Thyroid gland (tissue), 4 donors: ENCODE results near the gene SUMF1.

Experiments
- POLR2A ChIP-seq, 2 donors: fragments of 450-650 bp; IDR thresholded peaks; one replicate each; pipeline ENCODE4 v1.6.1; 2017; ENCODE audit warnings: antibody characterized with exemption in 2 of 2, mild to moderate bottlenecking in 2 of 2, moderate library complexity in 1 of 2
- TF ChIP-seq, protein P1 (sequence below), 6 experiments: fragments of 200-600 bp in 3 of 6; fragments of 450-650 bp in 3 of 6; sonication (generic) in 3 of 6; IDR thresholded peaks; one replicate each; pipeline ENCODE4 v1.5.1; 2016 to 2019; ENCODE audit warnings: antibody characterized with exemption in 6 of 6, mild to moderate bottlenecking in 2 of 6, inconsistent platforms in 1 of 6, moderate library complexity in 1 of 6

DNA sequence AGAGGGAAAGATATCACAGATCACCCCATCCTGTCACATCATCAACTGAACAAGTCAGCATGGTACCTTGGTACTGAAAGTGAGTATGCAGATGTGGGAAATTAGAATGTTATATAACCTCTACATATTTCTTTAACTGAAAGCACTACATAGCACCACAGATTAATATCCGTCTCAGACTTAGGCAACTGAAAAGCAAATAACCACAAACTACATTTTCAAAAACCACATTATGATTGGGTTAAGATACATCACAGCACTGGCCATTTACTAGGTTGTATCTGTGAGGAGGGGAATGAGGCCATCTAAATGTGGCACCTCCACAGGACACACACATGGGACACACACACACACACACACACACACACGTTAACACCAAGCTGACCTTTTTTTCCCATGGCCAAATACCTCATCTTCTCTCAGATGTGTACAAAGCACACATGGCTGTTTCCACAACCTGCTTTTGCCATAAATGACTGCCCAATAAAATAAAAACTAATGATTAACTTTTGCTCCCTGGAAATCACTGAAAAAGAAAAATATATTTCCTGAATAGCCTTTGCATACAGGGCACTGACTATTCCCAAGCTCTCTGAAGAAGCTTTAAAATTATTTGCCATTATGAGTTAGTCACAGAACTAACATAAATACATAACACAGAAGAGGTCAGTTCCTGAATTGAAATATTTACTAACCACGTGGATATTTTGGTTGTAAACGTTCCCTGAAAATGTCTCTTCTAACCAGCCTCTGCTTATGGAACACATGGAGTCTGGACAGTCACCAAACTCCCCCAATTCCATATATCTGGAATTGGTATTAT lies 60.1 kb downstream of the SUMF1 start:
- TF ChIP-seq, protein P1, sequence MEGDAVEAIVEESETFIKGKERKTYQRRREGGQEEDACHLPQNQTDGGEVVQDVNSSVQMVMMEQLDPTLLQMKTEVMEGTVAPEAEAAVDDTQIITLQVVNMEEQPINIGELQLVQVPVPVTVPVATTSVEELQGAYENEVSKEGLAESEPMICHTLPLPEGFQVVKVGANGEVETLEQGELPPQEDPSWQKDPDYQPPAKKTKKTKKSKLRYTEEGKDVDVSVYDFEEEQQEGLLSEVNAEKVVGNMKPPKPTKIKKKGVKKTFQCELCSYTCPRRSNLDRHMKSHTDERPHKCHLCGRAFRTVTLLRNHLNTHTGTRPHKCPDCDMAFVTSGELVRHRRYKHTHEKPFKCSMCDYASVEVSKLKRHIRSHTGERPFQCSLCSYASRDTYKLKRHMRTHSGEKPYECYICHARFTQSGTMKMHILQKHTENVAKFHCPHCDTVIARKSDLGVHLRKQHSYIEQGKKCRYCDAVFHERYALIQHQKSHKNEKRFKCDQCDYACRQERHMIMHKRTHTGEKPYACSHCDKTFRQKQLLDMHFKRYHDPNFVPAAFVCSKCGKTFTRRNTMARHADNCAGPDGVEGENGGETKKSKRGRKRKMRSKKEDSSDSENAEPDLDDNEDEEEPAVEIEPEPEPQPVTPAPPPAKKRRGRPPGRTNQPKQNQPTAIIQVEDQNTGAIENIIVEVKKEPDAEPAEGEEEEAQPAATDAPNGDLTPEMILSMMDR (IDR thresholded peaks at IDR 0.05), result no peak
- no peak for TF ChIP-seq POLR2A (IDR thresholded peaks at IDR 0.05)
